CD4-positive, alpha-beta T cell treated with Interleukin-21 for 1 hour (primary cell): ENCODE results near the gene TMF1.

ENCODE experiments used
- DNase-seq: peaks from one replicate; pipeline ENCODE4 v3.0.0-alpha.2; 2020

Gene TMF1

DNA sequence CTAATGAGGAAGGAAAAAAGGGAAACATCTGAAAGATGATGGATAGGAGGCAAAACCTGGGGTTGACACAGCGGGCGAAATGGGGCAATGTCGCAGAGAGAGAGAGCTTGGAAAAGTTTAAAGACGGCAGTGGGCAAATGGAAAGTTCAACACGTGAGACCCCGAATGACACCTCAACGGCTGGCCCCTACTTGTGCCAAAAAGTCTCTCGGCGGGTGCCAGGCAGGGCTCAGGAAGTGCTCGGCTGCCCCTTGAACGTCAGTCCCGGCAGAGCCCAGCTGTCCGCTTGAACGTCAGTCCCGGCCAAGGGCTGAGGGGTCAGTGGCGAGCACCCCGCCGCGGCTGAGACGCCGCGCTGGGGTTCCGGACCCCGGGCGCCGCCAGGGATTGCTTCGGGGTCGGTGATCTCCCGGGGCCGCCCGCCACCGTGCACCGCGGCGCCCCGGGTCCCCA lies 39.3 kb downstream of the TMF1 start:
- peak; percentile 37 for DNase-seq

DNA sequence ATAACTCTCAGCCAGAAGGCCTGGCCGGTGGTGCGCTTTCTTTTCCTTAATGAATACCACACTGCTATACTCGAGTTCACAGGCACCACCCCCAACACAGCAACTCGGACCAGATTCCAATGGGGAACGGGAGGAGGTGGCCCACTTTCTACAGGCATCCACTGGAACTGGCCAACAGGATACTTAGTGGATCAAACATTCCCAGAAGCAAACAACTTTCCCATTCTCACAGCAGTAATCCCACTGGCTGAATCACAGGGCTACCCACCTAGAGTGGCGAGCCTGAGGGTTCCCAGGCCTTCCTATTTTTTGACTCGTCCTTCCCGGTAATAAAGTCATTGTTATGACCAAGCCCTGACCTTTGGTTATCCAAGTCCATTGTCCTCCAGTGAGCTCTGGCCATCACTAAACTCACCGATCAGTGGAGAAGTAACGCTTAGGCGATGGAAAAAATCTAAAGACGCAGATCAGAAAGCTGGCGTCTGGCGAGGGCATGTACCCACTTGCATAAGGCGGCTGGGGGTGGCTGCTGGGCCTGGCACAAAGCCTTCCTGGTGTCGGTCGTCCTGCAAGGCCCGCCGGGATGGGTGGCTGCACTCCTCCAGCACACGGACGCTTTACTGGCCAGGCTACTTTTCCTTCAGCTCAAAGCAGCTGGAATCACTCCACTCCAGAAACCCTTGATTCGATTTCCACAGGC lies 39.9 kb downstream of the TMF1 start:
- DNase-seq, result no peak

GRCh38 chr3:69011096-69011730 lies 40.9 kb downstream of the TMF1 start:
- DNase-seq, result no peak

DNA sequence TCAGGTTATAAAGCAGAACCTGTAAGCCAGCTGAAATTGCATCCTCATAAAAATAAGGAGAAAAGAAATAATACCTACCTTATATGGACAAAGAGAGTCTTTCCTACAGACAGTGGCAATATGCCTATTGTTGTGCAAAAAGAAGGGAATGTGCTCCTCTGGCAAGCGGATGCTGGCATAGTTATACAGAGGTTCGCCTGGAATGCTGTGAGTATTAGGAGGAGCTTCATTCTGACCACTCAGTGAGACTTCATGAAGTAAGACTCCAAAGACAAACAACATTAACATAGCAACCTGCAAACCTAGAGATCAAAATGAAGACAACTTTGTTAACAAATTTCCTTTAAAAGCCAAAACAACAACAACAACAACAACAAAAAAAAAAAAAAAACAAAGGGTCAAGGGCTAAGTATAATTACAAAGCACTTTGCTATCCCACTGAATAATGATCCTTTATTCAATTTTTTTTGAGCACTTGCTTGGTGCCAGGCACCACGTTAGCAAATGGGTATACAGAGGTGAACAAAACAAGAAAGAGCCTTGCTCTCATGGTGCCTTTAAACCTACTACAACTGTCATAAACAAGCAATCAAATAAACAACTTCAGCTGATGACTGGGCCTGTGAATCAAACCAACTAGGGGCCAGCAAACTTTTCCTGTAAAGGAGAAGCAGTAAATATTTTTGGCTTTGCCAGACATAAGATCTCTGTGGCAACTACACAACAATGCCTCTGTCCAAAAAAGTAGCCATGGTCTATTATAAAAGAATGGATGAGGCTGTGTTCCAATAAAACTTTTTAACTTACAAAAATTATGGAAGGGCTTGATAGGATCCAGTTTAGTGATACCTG lies 42.3 kb downstream of the TMF1 start:
- no peak for DNase-seq

DNA sequence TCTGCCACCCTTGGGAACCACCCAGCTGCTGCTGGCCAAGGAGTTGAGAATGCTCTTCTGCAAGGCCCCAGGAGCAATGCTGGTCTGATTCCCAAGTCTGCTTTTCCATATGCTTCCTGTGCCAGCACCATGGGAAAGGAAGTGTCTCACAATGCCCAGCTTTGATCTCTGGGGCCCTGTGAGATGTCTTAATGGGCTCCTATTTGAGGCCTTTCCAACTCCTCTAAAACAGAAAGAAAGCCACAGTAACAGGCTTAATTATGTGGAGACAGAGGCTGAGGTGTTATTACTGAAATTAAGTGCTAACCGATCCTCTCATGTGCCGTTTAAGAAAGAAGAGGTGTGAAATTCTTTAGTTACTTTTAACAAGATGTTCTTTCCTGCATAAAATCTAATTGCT lies 43.2 kb downstream of the TMF1 start:
- no peak for DNase-seq

- DNase-seq, result no peak
These were observed 46.2 kb downstream of the TMF1 start for GRCh38 chr3:69005791-69006482.

- DNase-seq, result no peak
These were observed 46.9 kb downstream of the TMF1 start for GRCh38 chr3:69005071-69005790.

DNA sequence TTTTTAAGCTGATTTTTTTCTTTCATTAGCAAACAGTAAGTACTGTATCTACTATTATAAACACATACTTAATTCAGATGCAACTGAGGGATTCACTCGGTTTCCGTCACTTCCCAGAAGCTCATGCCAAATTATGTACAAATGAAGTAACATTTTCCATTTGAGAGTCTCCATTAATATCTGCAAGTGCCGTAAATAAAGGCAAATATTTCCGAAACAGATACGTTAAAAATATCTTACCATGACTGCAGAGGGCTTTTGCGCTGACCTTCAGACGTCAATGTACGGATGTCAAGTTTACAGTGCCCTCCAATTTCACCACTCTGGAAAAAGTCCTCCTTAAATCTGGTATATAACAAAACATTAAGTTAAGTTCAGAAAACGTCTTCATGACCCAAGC lies 48.0 kb downstream of the TMF1 start:
- no peak for DNase-seq

- no peak for DNase-seq
These were observed 52.5 kb downstream of the TMF1 start for GRCh38 chr3:68999605-69000004.

- DNase-seq, result no peak
These were observed 53.0 kb downstream of the TMF1 start for GRCh38 chr3:68999158-68999557.

DNA sequence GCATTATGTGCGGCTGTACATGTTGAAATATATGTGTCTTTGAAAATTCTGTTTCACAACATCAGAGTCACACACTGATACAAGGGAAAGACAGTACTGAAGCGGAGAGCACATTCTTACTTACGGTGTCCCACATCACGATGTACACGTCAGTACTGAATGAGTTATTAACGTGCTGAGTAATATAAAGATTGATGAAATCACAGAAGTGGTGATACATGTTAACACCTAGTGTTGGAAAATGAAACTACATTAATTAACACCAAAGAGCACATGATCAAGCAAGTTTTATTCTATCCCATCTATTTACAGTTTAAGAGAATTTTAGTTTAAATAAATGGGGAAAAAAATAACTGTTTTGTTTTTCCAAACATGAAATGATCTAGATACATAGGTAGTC lies 54.2 kb downstream of the TMF1 start:
- no peak for DNase-seq

- DNase-seq, result no peak
These were observed 55.7 kb downstream of the TMF1 start for GRCh38 chr3:68996356-68996995.

GRCh38 chr3:68988740-68989139 lies 63.4 kb downstream of the TMF1 start:
- DNase-seq, result no peak

DNA sequence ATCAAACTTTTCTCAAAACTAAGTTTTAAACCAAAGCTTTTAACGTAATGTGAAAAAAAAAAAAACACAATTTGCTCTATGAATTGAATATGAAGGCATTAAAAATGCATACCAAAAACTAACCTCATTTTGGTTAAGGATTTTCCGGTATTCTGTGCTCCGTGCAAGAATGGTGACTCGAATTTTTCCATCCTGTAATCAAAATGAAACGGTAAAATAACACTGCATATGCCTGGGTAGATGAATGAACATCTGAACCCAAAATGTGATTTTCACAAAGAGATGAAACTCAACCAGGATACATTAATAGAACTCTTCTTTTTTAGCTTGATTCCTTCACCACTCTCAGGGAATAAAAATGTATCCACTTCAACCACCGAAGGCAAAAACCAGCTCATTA lies 64.8 kb downstream of the TMF1 start:
- DNase-seq, result no peak

DNA sequence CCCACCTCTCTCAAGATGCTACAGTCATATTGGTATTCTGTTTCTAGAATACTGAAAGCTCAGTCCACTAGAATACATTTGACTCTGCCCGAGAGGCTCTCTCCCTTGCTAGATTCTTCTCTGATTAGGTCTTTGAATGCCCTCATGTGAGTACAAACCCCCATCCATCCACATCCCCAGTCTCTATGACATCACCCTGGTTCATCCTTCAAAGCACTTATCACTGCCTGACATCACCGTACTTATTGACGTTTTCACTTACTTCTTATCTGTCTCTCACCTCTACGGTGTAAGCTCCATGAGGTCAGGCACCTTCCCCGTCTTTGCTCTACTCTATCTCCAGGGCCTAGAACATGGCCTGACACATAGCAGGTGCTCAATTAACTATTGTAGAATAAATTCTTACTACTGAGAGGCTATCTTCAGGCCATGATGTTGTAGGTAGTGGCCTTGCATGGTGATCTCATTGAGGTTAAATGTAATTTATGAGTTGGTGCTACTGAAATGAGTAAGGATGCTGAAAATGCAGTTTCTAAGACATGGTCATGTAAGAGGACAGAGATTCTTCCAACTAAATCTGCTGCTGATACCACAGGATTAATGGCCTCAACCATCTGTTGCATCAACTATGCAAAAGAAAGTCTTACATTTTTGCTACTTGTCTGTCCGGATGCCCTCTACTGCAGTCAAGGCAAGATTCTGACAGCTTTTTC lies 65.5 kb downstream of the TMF1 start:
- DNase-seq, result no peak

DNA sequence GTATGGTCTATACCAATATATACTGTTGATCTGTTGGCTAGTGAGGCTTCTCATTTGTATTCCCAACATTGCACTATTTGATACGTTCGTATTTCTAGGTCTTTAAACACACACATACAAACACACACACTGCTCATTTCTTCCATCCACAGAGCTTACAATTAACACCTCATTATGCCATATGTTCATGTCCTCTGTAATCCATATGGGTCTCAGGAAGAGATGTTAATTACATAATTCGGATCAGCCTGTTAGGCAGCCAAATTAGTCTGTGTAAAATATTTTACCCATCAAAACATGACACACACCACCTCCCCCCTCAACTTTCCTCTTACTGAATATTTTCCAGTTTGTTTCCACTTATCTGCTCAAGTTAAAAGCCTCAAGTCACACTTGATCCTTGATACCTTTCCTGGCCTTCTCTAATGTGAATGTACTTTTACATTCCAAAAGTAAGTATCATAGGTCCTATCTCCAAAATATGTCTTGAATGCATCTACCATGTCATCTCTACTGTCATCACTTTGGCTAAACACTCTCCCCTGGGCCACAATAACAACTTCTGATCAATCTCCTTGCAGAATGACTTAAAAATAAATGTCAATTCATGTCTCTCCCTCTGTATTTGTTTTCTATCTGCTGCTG lies 66.9 kb downstream of the TMF1 start:
- DNase-seq, result no peak

DNA sequence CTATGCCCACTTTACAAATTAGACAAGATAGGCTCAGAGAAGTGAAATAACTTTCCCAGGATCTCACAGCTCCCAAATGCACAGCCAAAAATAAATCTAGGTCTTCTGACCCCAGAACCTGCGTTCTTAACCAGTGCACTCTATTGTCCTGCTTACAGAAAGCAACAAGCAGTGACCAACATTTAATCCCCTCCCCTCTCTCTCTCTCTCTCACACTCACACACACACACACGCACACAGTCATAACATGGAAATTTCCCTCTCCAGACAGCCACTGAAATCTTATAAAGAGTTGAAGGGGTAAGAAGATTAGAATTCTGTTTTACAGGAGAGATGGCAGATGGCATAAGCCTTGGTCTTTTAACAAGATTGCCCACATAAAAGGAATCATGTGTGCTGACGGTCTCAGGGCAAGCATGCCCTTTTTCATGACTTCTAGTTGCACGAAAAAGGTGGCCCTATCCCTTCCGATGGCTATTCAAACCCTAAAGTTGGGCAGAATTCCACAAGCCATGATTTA lies 68.1 kb downstream of the TMF1 start:
- no peak for DNase-seq

GRCh38 chr3:68977486-68978167 lies 74.5 kb downstream of the TMF1 start:
- DNase-seq, result no peak

GRCh38 chr3:68974711-68975110 lies 77.4 kb downstream of the TMF1 start:
- DNase-seq, result no peak

DNA sequence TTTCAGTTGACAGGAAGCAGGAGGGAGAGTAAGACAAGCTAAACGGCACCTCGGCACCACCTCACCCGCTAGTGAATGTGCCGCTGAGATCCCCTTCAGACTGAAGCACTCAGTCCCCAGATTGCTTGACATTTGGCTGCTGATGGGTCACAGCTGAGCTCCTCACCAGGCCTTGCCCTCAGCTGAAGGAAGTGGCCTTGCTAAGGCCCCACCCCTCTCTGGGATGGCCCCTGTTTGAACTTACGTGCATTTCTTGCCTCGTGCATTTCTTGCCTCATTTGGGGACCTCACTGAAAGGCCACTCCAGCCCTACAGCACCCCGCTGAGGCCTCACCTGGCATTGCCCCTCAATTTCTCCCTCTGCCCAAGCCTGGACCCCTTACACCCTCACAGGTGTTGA lies 78.5 kb downstream of the TMF1 start:
- no peak for DNase-seq
